ES-I3 (cell line): ENCODE results near the gene MORN2.
A peak's percentile ranks its signal among the peaks of the same experiment; 100 is the strongest.
"Not testable (repeated sequence)": the region's sequence is repeated elsewhere in the genome, so short reads cannot be mapped to it uniquely, and the experiment has no call there.

Source experiments
- H3K36me3 ChIP-seq: 2 replicates; pipeline ENCODE4 v1.6.1; 2013; ENCODE audit warnings: mild to moderate bottlenecking, low read length, control low read depth, moderate library complexity; ENCODE audit not compliant: insufficient read depth
- H3K4me1 ChIP-seq: 2 replicates; pipeline ENCODE4 v1.6.1; 2013; ENCODE audit warnings: mild to moderate bottlenecking, control low read depth, low read length; ENCODE audit not compliant: insufficient read depth
- H3K9ac ChIP-seq: 2 replicates; pipeline ENCODE4 v1.6.1; 2013; ENCODE audit warnings: low read depth, mild to moderate bottlenecking, low read length, moderate library complexity
- H3K9me3 ChIP-seq: 2 replicates; pipeline ENCODE4 v1.6.1; 2013; ENCODE audit warnings: mild to moderate bottlenecking, low read length, moderate library complexity; ENCODE audit not compliant: control insufficient read depth, insufficient read depth

The MORN2 gene

DNA sequence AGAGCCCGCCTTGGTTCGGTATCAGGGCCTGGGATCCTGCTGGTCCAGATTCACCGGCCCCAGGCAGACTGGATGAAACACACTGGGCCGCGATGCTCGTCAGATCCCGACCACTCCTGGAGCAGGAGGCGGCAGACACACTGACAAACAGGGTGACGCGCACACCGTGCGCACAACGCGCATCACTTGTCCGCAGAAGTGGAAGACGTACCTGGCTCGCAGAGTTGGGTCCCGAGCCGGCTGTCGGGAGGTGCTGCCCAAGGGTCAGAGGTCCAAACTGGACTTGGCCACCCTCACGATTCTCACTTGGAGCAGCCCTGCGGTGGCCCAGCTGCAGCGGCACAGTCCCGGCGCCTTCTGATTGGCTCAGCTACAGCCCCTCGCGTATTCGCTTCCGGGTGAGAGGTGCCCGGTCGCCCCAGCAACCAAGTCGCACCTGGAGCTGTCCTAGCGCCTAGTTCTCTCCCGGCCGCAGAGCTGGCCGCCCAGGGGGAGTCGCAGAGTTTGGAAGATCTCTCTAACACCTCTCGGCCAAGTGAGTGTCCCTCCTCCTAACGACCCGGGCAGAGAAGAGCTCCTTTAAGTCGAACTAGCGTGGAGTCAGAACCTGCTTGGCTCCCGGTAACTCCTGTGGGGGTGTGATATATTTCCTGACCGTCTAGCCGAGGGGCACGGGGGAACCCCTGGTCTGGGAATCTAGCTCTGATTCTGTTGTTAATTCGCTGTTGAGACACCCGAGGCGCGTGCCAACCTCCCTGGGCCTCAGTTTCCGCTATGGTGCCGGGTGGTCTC is at the start of gene MORN2, which contains the start of gene DHX57:
Gene MORN2, plus strand, starts transcription at position 401 of the 792 bp plus-strand sequence.
Gene DHX57, minus strand, starts transcription at position 359 of the 792 bp plus-strand sequence. CDS start 7,529 bp downstream, outside the sequence.
- no peaks in the 10 kb centered on the region for H3K36me3 ChIP-seq
- H3K9ac ChIP-seq, result peak within 1 kb of the TSS; percentile 87
- H3K9me3 ChIP-seq, result no peaks in the 10 kb centered on the region
- no peaks in the 10 kb centered on the region for H3K4me1 ChIP-seq

DNA sequence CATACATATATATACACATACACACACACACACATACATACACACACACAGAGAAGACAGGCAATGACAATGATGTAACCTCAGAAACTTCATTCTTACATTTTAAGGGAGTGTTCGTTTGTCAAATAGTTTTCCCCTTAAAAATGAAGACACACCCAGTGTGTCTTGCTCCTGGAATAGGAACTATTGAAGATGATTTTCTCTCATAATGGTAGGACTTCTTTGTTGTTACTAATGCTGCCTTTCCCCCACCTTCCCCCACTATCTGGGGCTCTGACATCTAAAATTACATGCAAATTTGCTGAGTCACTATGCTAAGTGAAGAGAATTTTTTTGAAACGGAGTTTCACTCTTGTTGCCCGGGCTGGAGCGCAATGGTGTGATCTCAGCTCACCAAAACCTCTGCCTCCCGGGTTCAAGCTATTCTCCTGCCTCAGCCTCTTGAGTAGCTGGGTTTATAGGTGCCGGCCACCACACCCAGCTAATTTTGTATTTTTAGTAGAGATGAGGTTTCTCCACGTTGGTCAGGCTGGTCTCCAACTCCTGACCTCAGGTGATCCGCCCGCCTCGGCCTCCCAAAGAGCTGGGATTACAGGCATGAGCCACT is 48.1 kb upstream of the MORN2 start:
- peaks cover 14% of the 10 kb centered on the region for H3K36me3 ChIP-seq
- H3K9ac ChIP-seq, H3K4me1 ChIP-seq, H3K9me3 ChIP-seq: not testable (repeated sequence)

DNA sequence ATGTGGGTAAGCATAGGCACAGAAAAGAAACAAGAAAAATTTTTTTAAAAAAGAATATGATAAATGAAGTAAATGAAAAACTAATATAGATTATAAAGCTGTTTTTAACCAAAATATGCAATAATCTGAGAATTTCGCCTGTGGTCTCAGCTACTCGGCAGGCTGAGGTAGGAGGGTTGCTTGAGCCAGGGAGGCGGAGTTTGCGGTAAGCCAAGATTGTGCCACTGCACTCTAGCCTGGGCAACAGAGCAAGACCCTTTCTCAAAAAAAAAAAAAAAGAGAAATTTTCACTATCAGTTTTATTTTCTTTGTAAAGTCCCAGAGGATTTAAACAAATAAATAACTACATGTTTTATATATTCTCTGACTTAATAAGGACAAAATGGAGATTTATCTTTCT is 47.3 kb upstream of the MORN2 start:
- H3K4me1 ChIP-seq, result no peaks in the 10 kb centered on the region; the same call in 1 of the 2 replicates
- peaks cover 9% of the 10 kb centered on the region for H3K36me3 ChIP-seq
- no peaks in the 10 kb centered on the region for H3K9me3 ChIP-seq
- H3K9ac ChIP-seq, result no peak overlapping the region

DNA sequence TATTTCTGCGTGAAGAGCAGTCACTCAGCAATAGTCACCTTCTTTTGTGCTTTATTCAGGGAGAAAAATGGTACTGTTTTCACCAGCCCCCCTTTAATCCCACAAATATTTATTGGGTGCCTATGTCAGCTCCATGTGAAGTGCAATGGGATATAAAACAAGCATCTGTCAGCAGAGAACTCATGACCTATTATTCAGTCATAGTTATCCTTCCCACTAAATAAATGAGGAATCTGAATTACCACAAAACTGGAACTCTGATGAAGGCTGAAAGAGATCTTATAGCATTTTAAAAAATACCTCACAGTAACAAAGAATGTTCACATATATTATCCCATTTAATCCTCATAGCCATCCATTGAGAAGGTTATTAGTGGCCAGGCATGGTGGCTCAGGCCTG is 45.8 kb upstream of the MORN2 start:
- Histone ChIP-seq H3K9ac (no peak overlapping the region), H3K9me3 (no peaks in the 10 kb centered on the region), H3K36me3 (peaks cover 11% of the 10 kb centered on the region), H3K4me1 (no peaks in the 10 kb centered on the region; the same call in 1 of the 2 replicates)

DNA sequence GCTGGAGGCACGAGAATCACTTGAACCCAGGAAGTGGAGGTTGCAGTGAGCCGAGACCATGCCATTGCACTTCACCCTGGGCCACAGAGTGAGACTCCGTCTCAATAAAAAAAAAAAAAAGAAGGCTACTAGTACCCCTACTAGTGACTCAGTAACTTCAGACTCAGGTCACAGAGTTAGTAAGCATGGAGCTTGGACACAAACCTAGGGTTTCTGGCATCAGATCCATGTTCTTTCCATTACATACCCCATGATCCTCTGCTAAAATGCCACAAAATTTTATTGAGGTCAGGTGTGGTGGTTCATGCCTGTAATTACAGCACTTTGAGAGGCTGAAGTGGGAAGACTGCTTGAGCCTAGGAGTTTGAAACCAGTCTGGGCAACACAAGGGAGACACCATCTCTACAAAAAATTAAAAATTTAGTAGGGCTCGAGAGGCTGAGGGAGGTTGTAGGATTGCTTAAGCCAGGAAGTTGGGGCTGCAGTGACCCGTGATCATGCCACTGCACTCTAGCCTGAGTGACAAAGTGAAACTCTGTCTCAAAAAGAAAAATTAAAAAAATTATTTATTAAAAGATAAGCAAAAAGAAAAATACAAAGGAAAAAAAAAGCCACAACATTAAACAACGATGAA is 45.1 kb upstream of the MORN2 start:
- H3K9me3 ChIP-seq, result no peaks in the 10 kb centered on the region
- H3K9ac ChIP-seq, result no peak overlapping the region
- no peaks in the 10 kb centered on the region; the same call in 1 of the 2 replicates for H3K4me1 ChIP-seq
- H3K36me3 ChIP-seq, result peaks cover 7% of the 10 kb centered on the region

DNA sequence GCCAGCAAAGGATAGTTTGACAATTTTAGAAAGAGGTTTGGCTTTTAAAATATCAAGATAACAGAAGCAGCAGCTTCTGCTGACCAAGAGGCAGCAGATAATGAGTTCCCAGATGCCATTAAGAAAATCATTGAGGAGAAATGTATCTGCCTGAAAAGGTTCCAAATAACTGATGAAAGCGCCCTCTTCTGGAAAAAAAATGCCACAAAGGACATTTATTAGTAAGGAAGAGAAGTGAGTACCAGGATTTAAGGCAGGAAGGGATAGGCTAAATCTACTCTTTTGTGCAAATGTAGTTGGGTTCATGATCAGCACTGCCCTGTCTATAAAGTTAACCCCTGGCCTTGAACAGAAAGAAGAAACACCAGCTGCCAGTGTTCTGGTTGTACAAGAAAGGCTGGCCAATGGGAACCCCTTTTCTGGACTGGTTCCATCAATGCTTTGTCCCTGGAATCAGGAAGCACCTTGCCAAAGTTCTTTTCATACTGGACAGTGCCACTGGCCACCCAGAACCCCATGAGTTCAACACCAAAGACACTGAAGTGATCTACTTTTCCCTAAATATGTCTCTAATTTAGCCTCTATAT is 40.7 kb upstream of the MORN2 start:
- no peak overlapping the region for H3K9ac ChIP-seq
- peaks cover 8% of the 10 kb centered on the region; the same call in 1 of the 2 replicates for H3K36me3 ChIP-seq
- H3K4me1 ChIP-seq, result no peaks in the 10 kb centered on the region

DNA sequence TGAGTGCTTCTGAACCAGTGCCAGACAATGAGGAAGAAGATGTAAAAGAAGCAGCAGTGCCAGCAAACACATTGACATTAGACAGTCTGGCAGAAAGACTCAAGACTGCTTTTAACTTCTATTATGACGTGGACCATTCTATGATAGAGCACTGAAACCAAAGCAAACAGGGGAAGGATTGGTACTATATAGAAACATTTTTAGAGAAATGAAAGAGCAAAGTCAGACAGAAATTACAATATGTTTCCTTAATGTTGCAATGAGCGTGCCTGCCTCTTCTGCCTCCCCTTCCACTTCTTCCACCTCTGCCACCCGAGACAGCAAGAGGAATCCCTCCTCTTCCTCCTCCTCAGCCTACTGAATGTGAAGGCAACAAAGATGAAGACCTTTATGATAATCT is 39.8 kb upstream of the MORN2 start:
- Histone ChIP-seq H3K36me3 (peaks cover 11% of the 10 kb centered on the region; the same call in 1 of the 2 replicates), H3K9me3 (no peaks in the 10 kb centered on the region), H3K4me1 (no peaks in the 10 kb centered on the region), H3K9ac (no peak overlapping the region)

More for the DNA sequence above, 40.7 kb upstream of the MORN2 start:
- no peaks in the 10 kb centered on the region for H3K9me3 ChIP-seq

DNA sequence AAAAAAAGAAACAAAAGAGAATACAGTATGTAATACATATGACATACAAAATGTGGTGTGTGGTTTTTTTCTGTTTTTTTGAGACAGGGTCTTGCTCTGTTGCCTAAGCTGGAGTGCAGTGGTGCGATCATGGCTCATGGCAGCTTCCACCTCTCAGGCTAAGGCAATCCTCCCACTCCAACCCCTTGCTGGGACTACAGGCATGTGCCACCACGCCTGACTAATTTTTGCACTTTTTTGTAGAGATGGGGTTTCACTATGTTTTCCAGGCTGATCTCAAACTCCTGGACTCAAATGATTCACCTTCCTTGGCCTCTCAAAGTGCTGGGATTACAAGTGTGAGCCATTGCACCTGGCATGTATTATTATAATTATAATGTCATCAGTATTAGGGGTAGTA is 39.0 kb upstream of the MORN2 start:
- no peak overlapping the region for H3K9ac ChIP-seq
- no peaks in the 10 kb centered on the region for H3K4me1 ChIP-seq
- H3K36me3 ChIP-seq, result peaks cover 11% of the 10 kb centered on the region; the same call in 1 of the 2 replicates
- no peaks in the 10 kb centered on the region for H3K9me3 ChIP-seq

DNA sequence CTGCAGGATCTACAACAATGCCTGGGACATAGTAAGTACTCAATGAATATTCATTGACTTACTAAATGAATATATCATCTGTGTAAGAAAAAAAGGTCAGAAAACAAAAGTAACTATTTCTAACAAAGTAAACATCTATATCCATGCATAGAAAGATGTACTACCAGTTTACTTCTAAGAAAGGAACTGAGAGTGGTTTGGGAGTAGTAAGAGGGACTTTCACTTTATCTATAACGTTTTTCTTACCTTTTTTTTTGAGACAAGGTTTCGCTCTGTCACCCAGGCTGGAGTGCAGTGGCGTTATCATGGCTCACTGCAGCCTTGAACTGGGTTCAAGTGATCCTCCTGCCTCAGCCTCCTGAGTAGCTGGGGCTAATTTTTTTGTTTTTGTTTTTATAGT is 25.7 kb upstream of the MORN2 start:
- no peaks in the 10 kb centered on the region for H3K4me1 ChIP-seq

DNA sequence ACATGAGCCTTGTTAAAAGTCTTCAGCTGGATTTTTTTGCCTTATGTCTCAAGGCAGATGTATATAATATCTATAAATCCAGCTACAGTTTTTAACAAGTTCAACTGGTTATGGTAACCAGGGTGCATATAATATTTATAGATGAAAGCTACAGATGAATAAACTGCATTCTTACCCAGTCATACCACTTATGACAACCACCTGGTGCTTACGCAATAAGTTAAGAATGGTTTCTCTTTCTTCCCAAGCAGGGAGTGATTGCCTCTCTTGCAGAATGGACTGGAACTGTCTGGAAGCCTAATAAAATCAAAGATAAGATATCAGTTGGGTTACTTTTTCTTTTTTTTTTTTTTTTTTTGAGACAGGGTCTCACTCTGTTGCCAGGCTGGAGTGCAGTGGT is 19.6 kb upstream of the MORN2 start:
- Histone ChIP-seq H3K9me3 (no peaks in the 10 kb centered on the region), H3K4me1 (no peaks in the 10 kb centered on the region), H3K9ac (no peak overlapping the region), H3K36me3 (peaks cover 14% of the 10 kb centered on the region)

More for the DNA sequence above, 25.7 kb upstream of the MORN2 start:
- Histone ChIP-seq H3K9me3 (no peaks in the 10 kb centered on the region), H3K36me3 (peaks cover 7% of the 10 kb centered on the region), H3K9ac (no peak overlapping the region)

DNA sequence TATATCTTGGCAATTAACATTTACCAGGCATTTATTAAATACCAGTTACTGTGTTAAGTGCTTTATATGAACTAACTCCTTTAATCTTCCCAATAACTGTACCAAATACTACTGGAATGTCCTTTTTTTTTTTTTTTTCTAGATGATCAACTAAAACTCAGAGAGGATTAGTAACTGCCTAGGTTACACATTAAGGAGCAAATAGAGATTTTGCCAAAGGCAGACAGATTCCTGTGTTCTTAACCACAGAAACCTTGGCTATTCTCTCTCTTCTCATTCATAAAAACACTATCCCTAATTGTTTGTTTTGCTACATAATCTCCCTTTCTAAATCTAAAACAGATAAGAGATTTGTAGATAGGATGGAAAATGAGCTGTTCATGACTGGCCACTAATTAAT is 13.3 kb upstream of the MORN2 start:
- Histone ChIP-seq H3K4me1 (no peaks in the 10 kb centered on the region), H3K36me3 (peaks cover 15% of the 10 kb centered on the region), H3K9ac (no peak overlapping the region), H3K9me3 (no peaks in the 10 kb centered on the region)

DNA sequence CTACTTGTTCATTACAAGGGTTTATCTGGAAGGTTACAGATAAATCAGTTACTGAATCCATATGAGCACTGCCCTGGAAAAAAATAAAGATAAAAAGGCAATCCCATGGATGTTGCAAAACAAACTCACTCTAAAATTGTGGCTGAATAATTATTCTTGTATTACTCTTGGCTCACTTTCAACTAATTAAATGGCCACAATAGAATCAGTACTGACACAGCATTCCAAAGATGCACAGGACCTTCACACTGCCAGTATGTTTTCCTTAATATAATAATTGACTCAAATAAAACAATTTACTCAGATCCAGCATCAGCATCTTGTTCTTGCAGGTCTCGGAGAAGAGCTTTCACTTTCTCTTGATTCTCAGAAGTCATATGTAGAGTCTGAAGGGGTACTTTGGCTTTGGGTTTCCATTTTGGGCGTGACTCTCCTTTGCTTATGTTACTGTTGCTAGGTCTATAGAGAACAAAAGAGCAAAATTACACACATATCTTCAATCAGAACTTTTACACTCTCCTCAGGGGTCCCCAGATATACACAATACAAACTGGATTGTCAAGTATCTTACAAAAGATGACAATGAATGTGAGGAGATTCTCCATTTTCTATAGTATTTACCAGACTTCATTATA is 12.6 kb upstream of the MORN2 start:
- no peaks in the 10 kb centered on the region for H3K9me3 ChIP-seq
- no peak overlapping the region for H3K9ac ChIP-seq
- no peaks in the 10 kb centered on the region for H3K4me1 ChIP-seq
- peaks cover 13% of the 10 kb centered on the region for H3K36me3 ChIP-seq

DNA sequence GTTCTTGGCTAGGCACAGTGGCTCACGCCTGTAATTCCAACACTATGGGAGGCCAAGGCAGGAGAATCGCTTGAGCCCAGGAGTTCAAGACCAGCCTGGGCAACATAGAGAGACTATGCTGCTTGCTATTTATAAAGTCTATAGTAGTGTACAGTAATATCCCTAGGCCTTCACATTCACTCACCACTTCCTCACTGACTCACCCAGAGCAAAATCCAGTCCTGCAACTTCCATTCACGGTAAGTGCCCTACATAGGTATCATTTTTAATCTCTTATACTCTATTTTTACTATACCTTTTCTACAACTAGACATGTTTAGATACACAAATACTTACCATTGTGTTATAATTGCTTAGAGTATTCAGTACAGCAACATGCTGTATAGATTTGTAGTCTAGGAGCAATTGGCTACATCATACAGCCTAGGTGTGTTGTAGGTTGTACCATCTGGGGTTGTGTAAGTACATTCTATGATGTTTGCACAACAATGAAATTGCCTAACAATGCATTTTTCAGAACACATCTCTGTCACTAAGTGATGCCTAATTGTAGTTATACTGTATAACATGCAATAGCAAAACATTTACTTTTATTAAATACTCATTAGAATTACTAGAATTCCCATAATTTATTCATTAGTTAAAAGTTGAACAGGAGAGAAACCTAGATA is 8.9 kb upstream of the MORN2 start:
- no peak overlapping the region for H3K9ac ChIP-seq
- no peaks in the 10 kb centered on the region for H3K4me1 ChIP-seq
- H3K9me3 ChIP-seq, result no peaks in the 10 kb centered on the region
- H3K36me3 ChIP-seq, result peaks cover 2% of the 10 kb centered on the region; the same call in 1 of the 2 replicates
